MCF 10A (cell line): Measurements from ENCODE around the gene OTUD3. TPM values are rescaled to one million over a fixed set of nuclear protein-coding genes. Genes with fewer than 3 reads are reported as not detected.

Experiments
- BruUV-seq: library from RNA; stranded (reverse); fragments of 400-500 nt; replicated peaks from 2 replicates; lab custom pipeline; 2021; lab: Mats Ljungman, UMichigan
- CTCF ChIA-PET: fragments of 300-600 bp; sonication (Branson Sonifier 250); formaldehyde crosslinking; extraction: SDS; loops from one replicate; lab custom pipeline; 2021; ENCODE audit warnings: antibody characterized with exemption, inconsistent platforms; lab: Yijun Ruan, JAX
- POLR2A ChIA-PET: fragments of 300-600, 350-650 bp; sonication (Branson Sonifier 250); formaldehyde crosslinking; extraction: SDS; loops from one replicate; lab custom pipeline; 2020; ENCODE audit warnings: antibody characterized with exemption, inconsistent platforms; lab: Yijun Ruan, JAX
- DNase-seq: peaks from one replicate; pipeline ENCODE4 v3.0.0-alpha.2; 2018; ENCODE audit not compliant: unreplicated experiment
- H3K27ac Mint-ChIP-seq: one replicate; pipeline ENCODE4 v1.8.0; 2022; ENCODE audit warnings: mild to moderate bottlenecking, low read depth, mixed read lengths; ENCODE audit not compliant: unreplicated experiment
- H3K27me3 Mint-ChIP-seq: one replicate; pipeline ENCODE4 v1.8.0; 2022; ENCODE audit warnings: mixed read lengths; ENCODE audit not compliant: insufficient read depth, unreplicated experiment
- H3K36me3 Mint-ChIP-seq: one replicate; pipeline ENCODE4 v1.8.0; 2022; ENCODE audit warnings: mild to moderate bottlenecking, moderate library complexity, mixed read lengths; ENCODE audit not compliant: insufficient read depth, unreplicated experiment
- H3K4me1 Mint-ChIP-seq: one replicate; pipeline ENCODE4 v1.8.0; 2022; ENCODE audit warnings: mixed read lengths; ENCODE audit not compliant: insufficient read depth, unreplicated experiment
- H3K4me3 Mint-ChIP-seq: one replicate; pipeline ENCODE4 v1.8.0; 2022; ENCODE audit warnings: mild to moderate bottlenecking, moderate library complexity, mixed read lengths; ENCODE audit not compliant: unreplicated experiment
- H3K9me3 Mint-ChIP-seq: one replicate; pipeline ENCODE4 v1.8.0; 2022; ENCODE audit warnings: mixed read lengths; ENCODE audit not compliant: unreplicated experiment
- CTCF ChIP-seq: fragments of 200-600 bp; IDR thresholded peaks from one replicate; pipeline ENCODE4 v1.8.0; 2022; ENCODE audit warnings: antibody characterized with exemption, mild to moderate bottlenecking; ENCODE audit not compliant: unreplicated experiment
- intact Hi-C: fragments of 100-400 bp; cut with micrococcal nuclease; formaldehyde crosslinking; loops from 2 replicates; pipeline ENCODE4 v1.14.1; 2022
- total RNA-seq: library from RNA; stranded (reverse); gene quantifications from 2 replicates; pipeline ENCODE4 v1.2.3, GENCODE V29; 2022

The OTUD3 gene
- total RNA-seq, 1 experiment from 2014 or later: 11.6 TPM

DNA sequence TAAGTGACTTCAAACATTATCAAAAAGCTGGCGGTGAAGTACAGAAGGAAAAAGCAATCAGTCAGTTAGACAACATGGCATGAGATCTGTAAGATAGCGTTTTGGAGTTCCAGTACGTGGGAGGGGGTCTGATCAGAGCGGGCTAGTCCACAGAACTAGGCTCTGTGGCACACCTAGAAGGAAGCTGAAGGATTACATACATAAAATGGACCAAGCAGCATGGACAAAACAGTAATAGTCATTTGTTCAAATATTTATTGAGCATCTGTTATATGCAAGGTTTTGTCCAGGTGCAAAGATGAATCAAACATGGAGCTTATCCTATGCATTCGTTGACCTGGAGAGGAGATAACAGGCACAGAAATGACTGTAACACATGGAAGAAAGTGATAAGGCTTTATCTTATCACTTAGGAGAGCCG is 64.1 kb downstream of the OTUD3 start:
- TF ChIP-seq CTCF: no peak
- Mint-ChIP-seq H3K4me3 (no peak overlapping the region), H3K4me1 (peaks cover 7% of the 10 kb centered on the region), H3K27ac (no peak overlapping the region), H3K9me3 (no peaks in the 10 kb centered on the region), H3K27me3 (no peaks in the 10 kb centered on the region), H3K36me3 (no peaks in the 10 kb centered on the region)
- BruUV-seq: no TSS peak
- POLR2A ChIA-PET: no interaction called here
- intact Hi-C loops: no loop called here
- DNase-seq: no peak
- CTCF ChIA-PET: interaction anchor here (1.6 kb wide), 1 partner anchor 27 kb away, joined by 8 read pairs; no protein-coding TSS in a partner anchor

GRCh38 chr1:19946971-19947370 is 64.8 kb downstream of the OTUD3 start:
- BruUV-seq: no TSS peak
- no peak for TF ChIP-seq CTCF
- ChIA-PET POLR2A (no interaction called here), CTCF (interaction anchor here (1.6 kb wide), 1 partner anchor 28 kb away, joined by 8 read pairs; no protein-coding TSS in a partner anchor)
- DNase-seq: no peak
- intact Hi-C loops: no loop called here
- no peaks in the 10 kb centered on the region for H3K9me3 Mint-ChIP-seq
- peaks cover 7% of the 10 kb centered on the region for H3K4me1 Mint-ChIP-seq
- H3K36me3 Mint-ChIP-seq: no peaks in the 10 kb centered on the region
- H3K4me3 Mint-ChIP-seq: no peak overlapping the region
- H3K27me3 Mint-ChIP-seq: no peaks in the 10 kb centered on the region
- no peak overlapping the region for H3K27ac Mint-ChIP-seq

DNA sequence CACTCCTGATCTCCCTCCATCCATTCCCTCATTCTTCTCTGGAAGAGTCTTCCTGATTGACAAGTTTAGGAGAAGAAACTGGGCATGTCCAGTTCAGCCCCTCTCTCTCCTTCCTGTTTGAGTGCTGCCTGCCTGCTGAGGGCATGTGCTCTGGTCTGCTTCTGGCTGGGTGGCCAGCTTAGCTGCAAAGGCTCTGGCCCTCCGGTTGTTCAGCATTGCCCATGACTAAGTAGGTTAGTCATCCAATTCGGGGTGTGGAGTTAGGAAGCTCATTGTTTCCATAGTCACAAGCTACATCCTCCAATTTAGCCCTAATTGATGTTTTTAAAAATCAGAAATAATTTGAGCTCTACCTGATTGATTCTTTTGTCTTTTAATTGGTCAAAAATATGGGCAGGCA is 66.8 kb downstream of the OTUD3 start:
- Mint-ChIP-seq H3K9me3 (peaks cover 17% of the 10 kb centered on the region), H3K27me3 (no peaks in the 10 kb centered on the region), H3K36me3 (no peaks in the 10 kb centered on the region), H3K27ac (no peak overlapping the region), H3K4me1 (peaks cover 7% of the 10 kb centered on the region), H3K4me3 (no peak overlapping the region)
- ChIA-PET CTCF (interaction anchor here (0.7 kb wide), 1 partner anchor 235 kb away, joined by 3 read pairs; no protein-coding TSS in a partner anchor), POLR2A (interaction anchor here (0.7 to 1.1 kb wide), 2 partner anchors 25 to 66 kb away, joined by 3 read pairs; no protein-coding TSS in a partner anchor)
- peak; percentile 57 for DNase-seq
- TF ChIP-seq CTCF: no peak
- BruUV-seq: no TSS peak
- intact Hi-C loops: no loop called here

GRCh38 chr1:19954059-19954458 is 71.9 kb downstream of the OTUD3 start:
- CTCF ChIA-PET: no interaction called here
- no peaks in the 10 kb centered on the region for H3K36me3 Mint-ChIP-seq
- POLR2A ChIA-PET: no interaction called here
- DNase-seq: no peak
- H3K27ac Mint-ChIP-seq: no peak overlapping the region
- H3K9me3 Mint-ChIP-seq: peaks cover 40% of the 10 kb centered on the region
- H3K4me3 Mint-ChIP-seq: no peak overlapping the region
- peaks cover 2% of the 10 kb centered on the region for H3K4me1 Mint-ChIP-seq
- peaks cover 11% of the 10 kb centered on the region for H3K27me3 Mint-ChIP-seq
- BruUV-seq: no TSS peak
- intact Hi-C loops: no loop called here
- no peak for TF ChIP-seq CTCF
